B cell (primary cell): Measurements from ENCODE around the gene SIRPB1.

ENCODE experiments used
- CTCF ChIP-seq: fragments of 200-600 bp; IDR thresholded peaks from one replicate; pipeline ENCODE4 v1.8.0; 2022; ENCODE audit warnings: antibody characterized with exemption, mild to moderate bottlenecking
- EZH2 ChIP-seq: IDR thresholded peaks from 2 replicates; pipeline ENCODE4 v1.6.1; 2012; ENCODE audit warnings: borderline replicate concordance, low read depth, mild to moderate bottlenecking, moderate library complexity, low read length; ENCODE audit not compliant: insufficient read depth, poor library complexity, severe bottlenecking

- TF ChIP-seq EZH2 (no peak), CTCF (no peak)
These were observed 45.5 kb upstream of the SIRPB1 start for GRCh38 chr20:1665345-1665744.
